Stimulated activated CD4-positive, alpha-beta T cell treated with anti-CD3 and anti-CD28 coated beads, Interleukin-12 subunit alpha, Interleukin-12 subunit beta, amount 100 ng/mL, for 24 hours (primary cell): ENCODE data around the gene ARMC6.

ENCODE experiments used
- DNase-seq, 2 experiments: peaks; one replicate each; pipeline ENCODE4 v3.0.0-alpha.2; 2020; ENCODE audit warnings: low read depth in 2 of 2

Gene ARMC6

GRCh38 chr19:19033426-19034203 lies at the start of gene ARMC6, which contains the start of gene SUGP2:
Gene ARMC6, plus strand, starts transcription at chr19:19033603. Its CDS starts 607 bp downstream, at chr19:19034210.
Gene SUGP2, minus strand, starts transcription at chr19:19033517. Its CDS starts 2,446 bp downstream, at chr19:19031071.
- DNase-seq = peak; percentile 78 to 80

- no peak for DNase-seq
Measured at GRCh38 chr19:18984251-18984650, 49.2 kb upstream of the ARMC6 start.

GRCh38 chr19:18985257-18985656 lies 48.1 kb upstream of the ARMC6 start:
- DNase-seq = no peak

- DNase-seq = no peak
Measured at GRCh38 chr19:18987456-18987855, 45.9 kb upstream of the ARMC6 start.

- DNase-seq = no peak
Measured at GRCh38 chr19:18989316-18989715, 44.1 kb upstream of the ARMC6 start.

GRCh38 chr19:18990128-18990708 lies 43.2 kb upstream of the ARMC6 start:
- no peak for DNase-seq

- no peak for DNase-seq
Measured at GRCh38 chr19:18991006-18991405, 42.4 kb upstream of the ARMC6 start.

GRCh38 chr19:18991468-18991867 lies 41.9 kb upstream of the ARMC6 start:
- no peak for DNase-seq

- no peak for DNase-seq
Measured at GRCh38 chr19:18992696-18993095, 40.7 kb upstream of the ARMC6 start.

- DNase-seq = no peak
Measured at GRCh38 chr19:18993115-18993514, 40.3 kb upstream of the ARMC6 start.

GRCh38 chr19:18995804-18996241 lies 37.6 kb upstream of the ARMC6 start:
- no peak for DNase-seq

- DNase-seq = no peak
Measured at GRCh38 chr19:18996351-18996750, 37.1 kb upstream of the ARMC6 start.

GRCh38 chr19:18996796-18997394 lies 36.5 kb upstream of the ARMC6 start:
- no peak for DNase-seq

GRCh38 chr19:18998276-18998675 lies 35.1 kb upstream of the ARMC6 start:
- DNase-seq = no peak

- DNase-seq = no peak
Measured at GRCh38 chr19:18999016-18999758, 34.2 kb upstream of the ARMC6 start.

GRCh38 chr19:18999896-19000620 lies 33.3 kb upstream of the ARMC6 start:
- no peak for DNase-seq

- DNase-seq = no peak
Measured at GRCh38 chr19:19004144-19004543, 29.3 kb upstream of the ARMC6 start.

- no peak for DNase-seq
Measured at GRCh38 chr19:19006213-19006612, 27.2 kb upstream of the ARMC6 start.

GRCh38 chr19:19009951-19010350 lies 23.5 kb upstream of the ARMC6 start:
- DNase-seq = no peak

GRCh38 chr19:19010551-19010950 lies 22.9 kb upstream of the ARMC6 start:
- no peak for DNase-seq

- DNase-seq = no peak
Measured at GRCh38 chr19:19021115-19021514, 12.3 kb upstream of the ARMC6 start.
